Activated naive CD4-positive, alpha-beta T cell treated with anti-CD3 and anti-CD28 coated beads for 36 hours (primary cell): ENCODE measurements around the gene SNED1. TPM values are rescaled to one million over a fixed set of nuclear protein-coding genes. Genes with fewer than 3 reads are reported as not detected.

Source experiments
- CTCF ChIA-PET: fragments of 350-600 bp; sonication (Branson Sonifier 250); formaldehyde crosslinking; loops from one replicate; lab custom pipeline; 2021; ENCODE audit warnings: antibody characterized with exemption; lab: Charles Lee
- DNase-seq: peaks from one replicate; pipeline ENCODE4 v3.0.0-alpha.2; 2020
- H3K27ac Mint-ChIP-seq: one replicate; pipeline ENCODE4 v1.8.0; 2021; ENCODE audit warnings: mild to moderate bottlenecking, mixed read lengths
- H3K27me3 Mint-ChIP-seq: one replicate; pipeline ENCODE4 v1.8.0; 2021; ENCODE audit warnings: low read depth, mixed read lengths
- H3K36me3 Mint-ChIP-seq: one replicate; pipeline ENCODE4 v1.8.0; 2021; ENCODE audit warnings: low read depth, mixed read lengths
- H3K4me1 Mint-ChIP-seq: one replicate; pipeline ENCODE4 v1.8.0; 2021; ENCODE audit warnings: low read depth, mixed read lengths
- H3K4me3 Mint-ChIP-seq: one replicate; pipeline ENCODE4 v1.8.0; 2021; ENCODE audit warnings: mild to moderate bottlenecking, moderate library complexity, mixed read lengths
- H3K9me3 Mint-ChIP-seq: one replicate; pipeline ENCODE4 v1.8.0; 2021; ENCODE audit warnings: mixed read lengths
- intact Hi-C: fragments of 100-400 bp; cut with micrococcal nuclease; formaldehyde crosslinking; loops from one replicate; pipeline ENCODE4 v1.15.1; 2023
- total RNA-seq, 2 experiments: library from RNA; stranded (reverse); gene quantifications; one replicate each; pipeline ENCODE4 v1.2.3, GENCODE V29; 2021

SNED1 gene
- total RNA-seq, 2 experiments from 2014 or later: 0.35 to 0.60 TPM

DNA sequence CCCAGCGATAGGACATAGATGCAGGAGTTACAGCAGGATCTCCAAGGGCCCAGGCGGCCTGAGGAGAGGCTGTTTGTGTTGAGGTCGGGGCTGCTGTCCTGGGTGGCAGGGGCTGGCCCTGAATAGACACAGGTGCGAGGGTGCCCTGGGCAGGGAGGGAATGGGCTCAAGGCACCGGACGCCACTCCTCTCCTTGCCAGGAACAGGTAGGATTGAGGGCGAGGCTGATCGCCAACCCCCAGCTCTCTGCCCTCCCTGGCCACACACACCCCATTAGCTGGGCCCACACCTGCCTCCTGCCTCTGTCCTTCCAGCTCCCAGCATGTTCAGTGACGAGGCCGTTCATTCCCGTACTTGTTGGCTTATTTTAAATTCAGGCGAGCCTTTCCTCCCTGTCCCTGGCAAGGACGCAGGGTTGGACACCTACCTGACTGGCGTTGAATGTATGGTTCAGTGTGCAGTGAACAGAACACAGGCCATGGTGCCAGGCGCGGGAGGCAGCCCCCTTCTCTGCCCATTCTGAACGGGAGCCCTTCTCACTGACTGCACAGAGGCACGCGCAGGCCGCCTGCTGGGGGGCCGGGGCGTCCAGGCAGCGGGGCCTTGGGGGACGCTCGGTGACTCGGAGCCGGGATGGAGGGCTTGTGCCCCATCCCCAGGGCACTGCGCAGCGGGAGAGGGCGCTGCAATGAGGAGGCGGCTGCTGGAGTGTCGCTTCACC is 41.3 kb upstream of the SNED1 start:
- no peaks in the 10 kb centered on the region for H3K4me1 Mint-ChIP-seq
- no peaks in the 10 kb centered on the region for H3K36me3 Mint-ChIP-seq
- intact Hi-C loops: no loop called here
- H3K9me3 Mint-ChIP-seq: no peaks in the 10 kb centered on the region
- no peak overlapping the region for H3K4me3 Mint-ChIP-seq
- no peaks in the 10 kb centered on the region for H3K27me3 Mint-ChIP-seq
- no peak overlapping the region for H3K27ac Mint-ChIP-seq
- DNase-seq: peak; percentile 2
- CTCF ChIA-PET: no interaction called here

DNA sequence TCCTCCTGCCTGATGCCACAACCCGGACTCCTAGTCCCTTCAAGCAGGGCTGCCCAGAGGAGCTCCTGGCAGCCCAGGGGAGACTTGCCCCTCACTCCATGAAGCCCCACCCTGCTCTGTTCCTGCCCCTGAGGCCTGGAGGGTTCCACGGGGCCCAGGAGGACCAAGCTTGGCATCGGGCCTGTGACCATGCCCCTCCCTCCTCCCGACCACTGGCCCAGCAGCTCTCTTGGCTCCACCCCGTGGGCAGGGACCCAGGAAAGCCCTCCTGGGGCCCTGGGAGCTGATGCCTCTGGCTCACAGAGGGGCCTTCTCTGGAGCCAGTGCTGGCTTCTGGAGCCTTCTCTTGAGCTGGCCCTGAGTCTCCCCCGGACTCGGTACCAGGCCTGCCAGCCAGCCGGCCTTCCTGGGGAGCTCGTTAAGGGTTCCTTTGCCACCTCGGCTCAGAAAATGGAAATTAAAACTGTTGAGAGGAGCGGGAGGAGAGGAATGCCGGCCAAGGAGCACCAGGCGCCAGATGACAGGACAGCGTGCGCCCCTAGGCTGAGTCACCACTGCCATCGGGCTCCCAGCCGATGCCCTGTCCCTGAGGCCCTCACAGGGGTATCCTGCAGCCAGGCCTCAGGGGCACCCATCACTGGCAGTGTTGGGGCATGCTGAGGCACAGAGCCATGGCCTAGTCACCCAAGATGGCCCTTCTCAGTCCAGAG is 40.6 kb upstream of the SNED1 start:
- H3K27me3 Mint-ChIP-seq: no peaks in the 10 kb centered on the region

DNA sequence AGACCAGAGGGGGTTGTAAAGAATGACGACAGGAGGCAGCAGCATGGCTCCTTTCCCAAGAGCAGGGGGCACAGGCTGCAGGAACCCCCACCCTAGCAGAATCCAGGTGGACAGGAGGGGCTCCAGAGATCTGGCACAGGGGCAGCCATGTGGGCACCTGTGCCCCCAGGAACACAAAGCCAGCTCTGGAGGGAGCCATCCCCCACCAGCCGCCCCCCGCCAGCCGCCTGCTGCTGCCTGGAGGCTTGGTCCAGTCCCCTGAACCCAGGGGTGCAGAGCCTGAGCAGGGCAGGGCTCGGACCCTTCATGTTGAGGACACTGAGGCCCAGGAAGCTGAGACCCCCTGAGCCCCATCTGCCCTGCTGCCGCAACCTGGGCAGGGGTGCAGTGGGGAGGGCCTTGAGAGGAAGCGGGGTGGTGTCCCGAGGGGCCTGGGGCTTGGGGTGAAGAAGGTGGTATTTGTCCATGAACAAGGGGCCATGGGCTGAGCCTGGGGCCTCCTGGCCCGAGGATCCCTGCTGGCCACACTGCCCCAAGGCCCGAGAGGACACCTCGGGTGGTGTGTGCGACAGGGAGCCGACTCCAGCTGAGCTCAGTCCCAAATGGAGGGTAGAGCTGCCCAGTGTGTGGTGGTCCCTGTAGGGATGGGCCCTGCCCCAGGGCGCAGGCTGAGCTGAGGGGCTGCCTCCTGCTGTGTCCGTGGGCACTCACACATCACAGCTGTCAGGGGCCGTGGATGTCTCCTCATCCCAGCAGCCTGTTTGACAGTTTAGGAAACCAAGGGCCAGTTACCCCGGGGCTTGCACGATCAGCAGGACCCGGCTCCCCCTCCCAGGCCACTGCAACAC is 39.8 kb upstream of the SNED1 start:
- intact Hi-C loops: no loop called here
- Mint-ChIP-seq H3K36me3 (no peaks in the 10 kb centered on the region), H3K9me3 (no peaks in the 10 kb centered on the region), H3K27me3 (no peaks in the 10 kb centered on the region), H3K27ac (no peak overlapping the region), H3K4me3 (no peak overlapping the region), H3K4me1 (no peaks in the 10 kb centered on the region)
- CTCF ChIA-PET: no interaction called here
- DNase-seq: peak; percentile 3

More for the DNA sequence above, 40.6 kb upstream of the SNED1 start:
- H3K9me3 Mint-ChIP-seq: no peaks in the 10 kb centered on the region
- peak; percentile 2 for DNase-seq
- H3K36me3 Mint-ChIP-seq: no peaks in the 10 kb centered on the region
- no peaks in the 10 kb centered on the region for H3K4me1 Mint-ChIP-seq
- CTCF ChIA-PET: no interaction called here
- H3K27ac Mint-ChIP-seq: no peak overlapping the region
- no peak overlapping the region for H3K4me3 Mint-ChIP-seq
- intact Hi-C loops: no loop called here

DNA sequence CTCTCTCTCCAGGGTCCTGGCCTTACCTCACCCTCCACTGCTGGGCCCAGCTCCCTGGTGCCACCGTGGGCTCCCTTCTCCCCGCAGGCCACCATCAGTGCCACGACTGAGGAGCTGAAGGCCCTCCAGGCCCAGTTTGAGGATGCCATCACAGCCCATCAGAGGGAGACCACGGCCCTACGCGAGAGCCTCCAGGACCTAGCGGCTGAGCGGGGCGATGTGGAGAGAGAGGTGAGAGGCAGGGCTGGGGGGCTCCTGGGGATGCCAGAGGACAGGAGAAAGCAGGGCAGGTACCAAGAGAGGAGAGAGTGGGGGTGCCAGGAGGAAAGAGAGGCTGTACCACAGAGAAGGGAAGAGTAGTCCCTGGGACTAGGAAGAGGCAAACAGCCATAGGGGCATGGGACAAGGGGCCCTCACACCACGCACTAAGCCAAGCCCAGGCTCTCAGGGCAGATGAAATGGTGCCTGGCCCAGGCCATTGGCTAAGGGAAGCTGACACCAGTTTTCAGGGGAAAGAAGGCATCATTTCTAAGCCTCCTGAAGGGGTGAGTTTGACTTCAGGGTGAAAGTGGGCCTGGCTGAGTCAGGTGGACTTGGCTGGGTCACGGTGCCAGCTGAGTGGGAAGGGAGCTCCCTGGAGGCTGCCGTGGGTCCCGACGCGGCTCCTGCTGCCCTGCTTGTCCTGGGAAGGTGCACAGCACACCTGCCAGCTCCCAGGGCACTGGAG is 39.0 kb upstream of the SNED1 start:
- no peak overlapping the region for H3K27ac Mint-ChIP-seq
- intact Hi-C loops: no loop called here
- no peaks in the 10 kb centered on the region for H3K9me3 Mint-ChIP-seq
- CTCF ChIA-PET: no interaction called here
- no peaks in the 10 kb centered on the region for H3K36me3 Mint-ChIP-seq
- H3K4me3 Mint-ChIP-seq: no peak overlapping the region
- no peaks in the 10 kb centered on the region for H3K27me3 Mint-ChIP-seq
- H3K4me1 Mint-ChIP-seq: no peaks in the 10 kb centered on the region
- DNase-seq: no peak

DNA sequence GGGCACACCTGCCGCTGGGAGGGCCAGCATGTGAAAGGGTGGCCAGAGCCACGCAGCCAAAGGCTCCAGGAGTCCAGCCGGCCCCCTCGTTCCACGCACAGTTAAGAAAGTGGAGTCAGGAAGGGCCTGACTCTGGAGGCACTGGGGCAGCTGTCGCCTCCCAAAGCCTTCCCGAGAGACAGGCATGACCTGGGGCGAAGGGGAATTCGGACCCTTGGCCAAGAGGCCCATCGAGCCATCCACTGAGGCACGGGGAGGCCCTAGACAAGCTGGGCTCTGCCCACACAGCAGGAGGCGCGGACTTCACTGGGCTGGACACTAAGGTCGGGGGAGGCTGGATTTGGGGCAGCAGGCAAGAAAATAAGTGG is 38.5 kb upstream of the SNED1 start:
- no peaks in the 10 kb centered on the region for H3K9me3 Mint-ChIP-seq
- no peak for DNase-seq
- intact Hi-C loops: no loop called here

DNA sequence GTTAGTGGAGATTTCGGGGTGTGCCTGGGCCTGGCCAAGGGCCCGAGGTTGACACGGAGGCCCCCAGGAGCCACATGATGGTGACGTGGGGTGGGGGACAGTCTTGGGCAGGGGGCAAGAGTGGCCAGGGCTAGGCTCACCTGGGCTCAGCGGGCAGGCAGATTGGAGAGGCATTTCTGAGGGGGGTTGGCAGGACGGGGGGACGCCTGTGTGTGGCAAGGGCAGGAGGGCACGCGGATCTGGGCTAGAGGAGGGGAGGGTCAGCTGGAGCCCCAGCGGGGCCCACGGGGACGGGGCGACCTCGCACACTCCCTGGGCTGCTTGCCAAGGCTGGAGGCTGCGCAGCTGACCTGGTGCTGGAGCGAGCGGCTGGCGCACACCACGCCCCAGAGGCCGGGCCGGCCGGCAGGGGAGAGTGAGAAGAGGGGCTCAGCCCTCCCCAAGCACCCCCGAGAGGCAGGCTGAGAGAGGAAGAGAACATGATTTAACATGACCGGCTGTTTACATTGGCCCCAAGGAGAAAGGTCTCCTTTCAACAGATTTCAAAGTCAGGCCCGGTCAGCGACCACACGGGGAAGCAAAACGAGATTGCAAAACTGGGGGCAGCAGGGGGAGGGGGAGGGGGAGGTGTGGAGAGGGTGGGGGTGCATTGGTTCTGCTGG is 38.0 kb upstream of the SNED1 start:
- CTCF ChIA-PET: no interaction called here
- Mint-ChIP-seq H3K9me3 (no peaks in the 10 kb centered on the region), H3K27me3 (no peaks in the 10 kb centered on the region), H3K27ac (no peak overlapping the region), H3K36me3 (no peaks in the 10 kb centered on the region), H3K4me1 (no peaks in the 10 kb centered on the region), H3K4me3 (no peak overlapping the region)
- intact Hi-C loops: no loop called here
- no peak for DNase-seq

More for the DNA sequence above, 38.5 kb upstream of the SNED1 start:
- Mint-ChIP-seq H3K4me3 (no peak overlapping the region), H3K4me1 (no peaks in the 10 kb centered on the region), H3K36me3 (no peaks in the 10 kb centered on the region), H3K27ac (no peak overlapping the region), H3K27me3 (no peaks in the 10 kb centered on the region)
- CTCF ChIA-PET: no interaction called here

DNA sequence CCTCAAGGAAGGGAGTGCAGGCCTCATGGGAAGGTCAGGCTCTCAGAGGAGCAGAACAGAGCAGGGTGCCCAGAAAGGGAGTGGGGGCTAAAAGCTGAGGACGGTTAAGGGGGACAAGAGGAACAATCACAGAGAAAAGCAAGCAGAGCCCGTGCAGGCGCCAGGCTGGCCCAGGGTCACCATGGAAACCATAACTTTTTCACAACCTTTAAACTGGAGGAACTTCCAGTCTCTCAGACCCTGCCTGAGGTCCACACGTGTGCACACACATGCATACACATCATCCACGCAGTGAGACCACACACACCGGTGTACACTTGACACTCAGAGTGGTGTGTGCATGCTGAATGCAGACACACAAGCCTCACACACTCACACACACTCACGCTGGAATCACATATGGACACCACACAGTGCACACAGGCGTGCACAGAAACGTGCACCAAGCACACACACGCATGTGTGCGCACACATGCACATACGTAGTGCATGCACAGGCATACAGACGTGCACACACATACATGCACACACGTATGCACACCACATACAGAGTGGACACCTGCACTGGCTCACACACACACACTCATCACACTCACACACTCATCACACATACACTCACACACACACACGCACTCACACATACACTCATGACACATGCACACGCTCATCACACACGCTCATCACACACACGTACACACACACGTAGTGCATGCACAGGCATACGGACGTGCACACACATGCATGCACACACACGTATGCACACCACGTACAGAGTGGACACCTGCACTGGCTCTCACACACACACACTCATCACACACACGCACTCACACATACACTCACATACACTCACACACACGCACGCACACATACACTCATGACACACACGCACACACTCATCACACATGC is 37.2 kb upstream of the SNED1 start:
- CTCF ChIA-PET: no interaction called here
- DNase-seq: no peak
- H3K36me3 Mint-ChIP-seq: no peaks in the 10 kb centered on the region
- H3K4me3 Mint-ChIP-seq: no peak overlapping the region
- no peaks in the 10 kb centered on the region for H3K9me3 Mint-ChIP-seq
- no peak overlapping the region for H3K27ac Mint-ChIP-seq
- no peaks in the 10 kb centered on the region for H3K4me1 Mint-ChIP-seq
- intact Hi-C loops: no loop called here
- no peaks in the 10 kb centered on the region for H3K27me3 Mint-ChIP-seq

DNA sequence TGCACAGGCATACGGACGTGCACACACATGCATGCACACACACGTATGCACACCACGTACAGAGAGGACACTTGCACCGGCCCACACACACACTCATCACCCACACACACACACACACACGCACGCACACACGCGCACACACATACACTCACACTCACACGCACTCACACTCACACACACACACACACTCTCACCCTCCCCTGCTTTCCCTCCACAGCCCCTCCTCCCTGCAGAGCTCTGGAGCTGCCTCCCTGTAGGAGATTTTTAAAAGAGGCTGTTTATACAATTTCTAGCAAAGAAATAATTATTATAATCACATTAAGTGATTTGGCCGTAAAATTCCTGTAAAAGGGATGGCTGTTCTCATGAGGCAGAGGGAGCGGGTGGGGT is 36.5 kb upstream of the SNED1 start:
- Mint-ChIP-seq H3K27ac (no peak overlapping the region), H3K36me3 (no peaks in the 10 kb centered on the region), H3K9me3 (no peaks in the 10 kb centered on the region), H3K27me3 (no peaks in the 10 kb centered on the region), H3K4me1 (no peaks in the 10 kb centered on the region), H3K4me3 (no peak overlapping the region)
- intact Hi-C loops: no loop called here
- peak; percentile 3 for DNase-seq
- CTCF ChIA-PET: no interaction called here

DNA sequence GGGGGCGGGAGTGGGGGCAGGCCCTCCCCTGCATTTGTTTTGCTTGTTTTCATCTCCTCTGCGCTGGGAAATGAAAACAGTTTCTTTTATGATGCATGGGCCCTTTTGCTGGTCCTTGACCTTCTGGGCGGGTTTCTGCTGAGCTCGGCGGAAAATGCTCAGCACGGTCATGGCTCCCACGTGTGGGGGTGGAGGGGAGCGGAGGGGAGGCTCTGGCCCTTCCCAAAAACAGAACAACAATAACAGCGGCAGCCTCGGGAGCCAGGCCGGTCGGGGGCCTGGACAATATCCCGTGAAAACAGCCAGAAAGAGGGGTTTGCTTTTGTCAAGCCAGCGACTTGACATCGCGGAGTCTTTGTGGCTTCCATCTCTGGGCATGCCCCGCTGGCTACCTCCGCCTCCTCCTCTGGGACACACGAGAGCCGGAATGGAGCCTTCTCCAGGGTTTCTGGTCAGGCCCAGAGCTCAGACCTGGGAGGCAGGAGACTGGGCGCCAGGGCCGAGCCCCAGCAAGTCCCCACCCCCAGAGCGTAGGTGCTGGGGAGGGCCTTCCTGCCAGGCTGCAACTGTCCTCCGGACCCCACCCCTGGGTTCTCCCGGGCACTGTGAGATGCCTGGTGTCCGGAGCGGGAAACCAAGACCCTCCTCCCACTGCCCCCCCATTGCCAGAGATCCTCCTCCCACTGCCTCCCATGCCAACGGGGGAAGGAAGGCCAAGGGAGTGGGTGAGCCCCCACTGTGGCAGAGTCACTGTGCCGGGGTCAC is 35.9 kb upstream of the SNED1 start:
- CTCF ChIA-PET: no interaction called here
- no peak overlapping the region for H3K4me3 Mint-ChIP-seq
- H3K9me3 Mint-ChIP-seq: no peaks in the 10 kb centered on the region
- H3K27me3 Mint-ChIP-seq: no peaks in the 10 kb centered on the region
- DNase-seq: peak; percentile 3
- no peaks in the 10 kb centered on the region for H3K36me3 Mint-ChIP-seq
- H3K27ac Mint-ChIP-seq: no peak overlapping the region
- no peaks in the 10 kb centered on the region for H3K4me1 Mint-ChIP-seq
- intact Hi-C loops: no loop called here

DNA sequence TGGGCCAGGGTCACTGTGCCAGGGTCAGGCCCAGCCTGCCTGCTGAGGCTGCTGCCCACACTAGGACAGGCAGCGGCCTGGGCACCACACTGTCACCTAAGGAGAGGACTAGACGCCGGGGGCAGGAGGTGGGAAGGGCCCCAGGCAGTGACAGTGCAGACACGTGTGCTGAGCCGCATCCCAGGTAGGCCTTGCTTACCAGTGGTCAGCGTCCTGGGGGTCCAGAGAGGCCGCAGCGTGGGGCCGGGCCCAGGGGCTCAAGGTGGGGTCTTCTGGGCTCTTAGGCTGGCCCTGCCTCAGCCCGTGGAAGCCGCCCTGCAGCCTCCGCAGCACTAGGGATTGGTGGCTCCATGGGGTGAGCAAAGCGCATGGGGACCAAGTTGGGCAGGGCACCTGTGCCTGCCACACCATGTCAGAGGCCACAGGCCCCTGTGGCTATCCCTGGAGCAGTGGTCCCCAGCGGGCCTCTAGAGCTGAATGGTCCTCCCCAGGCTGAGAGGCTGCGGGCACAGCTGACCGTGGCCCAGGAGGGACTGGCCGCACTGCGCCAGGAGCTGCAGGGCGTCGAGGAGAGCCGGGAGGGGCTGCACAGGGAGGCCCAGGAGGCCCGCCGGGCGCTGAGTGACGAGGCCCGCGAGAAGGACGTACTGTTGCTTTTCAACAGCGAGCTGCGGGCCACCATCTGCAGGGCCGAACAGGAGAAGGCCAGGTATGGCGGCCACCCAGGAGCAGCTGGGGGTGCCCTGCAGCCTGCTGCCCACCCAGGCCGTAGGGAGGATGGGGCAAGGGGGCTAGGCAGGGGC is 35.2 kb upstream of the SNED1 start:
- Mint-ChIP-seq H3K27me3 (no peaks in the 10 kb centered on the region), H3K27ac (no peak overlapping the region), H3K4me3 (no peak overlapping the region), H3K36me3 (no peaks in the 10 kb centered on the region), H3K9me3 (no peaks in the 10 kb centered on the region), H3K4me1 (no peaks in the 10 kb centered on the region)
- peak; percentile 2 for DNase-seq
- CTCF ChIA-PET: no interaction called here
- intact Hi-C loops: no loop called here
